Trophoblast cell (in vitro differentiated cells and primary cell): ENCODE measurements around the gene SMOC2.

Experiments
- DNase-seq, 2 donors: peaks; one replicate each; pipeline ENCODE4 v3.0.0-alpha.2; 2016
- H2AFZ ChIP-seq: 2 replicates; pipeline ENCODE4 v1.6.1; 2013; ENCODE audit warnings: low read length, moderate library complexity, mild to moderate bottlenecking; ENCODE audit not compliant: insufficient read depth, poor library complexity
- H2AK5ac ChIP-seq: 2 replicates; pipeline ENCODE4 v1.6.1; 2013; ENCODE audit warnings: mild to moderate bottlenecking, low read length
- H2BK120ac ChIP-seq: 2 replicates; pipeline ENCODE4 v1.6.1; 2013; ENCODE audit warnings: low read length, mild to moderate bottlenecking, moderate library complexity; ENCODE audit not compliant: insufficient read depth, poor library complexity
- H2BK12ac ChIP-seq: 2 replicates; pipeline ENCODE4 v1.6.1; 2013; ENCODE audit warnings: mild to moderate bottlenecking, low read length, moderate library complexity
- H2BK5ac ChIP-seq: 2 replicates; pipeline ENCODE4 v1.6.1; 2013; ENCODE audit warnings: low read length, low read depth, moderate library complexity, mild to moderate bottlenecking; ENCODE audit not compliant: poor library complexity
- H3K14ac ChIP-seq: 2 replicates; pipeline ENCODE4 v1.6.1; 2013; ENCODE audit warnings: mild to moderate bottlenecking, low read length
- H3K18ac ChIP-seq: 2 replicates; pipeline ENCODE4 v1.6.1; 2013; ENCODE audit warnings: mild to moderate bottlenecking, low read length
- H3K23ac ChIP-seq: 2 replicates; pipeline ENCODE4 v1.6.1; 2013; ENCODE audit warnings: low read length
- H3K27ac ChIP-seq: 2 replicates; pipeline ENCODE4 v1.5.1; 2013; ENCODE audit warnings: low read depth, mild to moderate bottlenecking, inconsistent platforms, low read length, moderate library complexity
- H3K27me3 ChIP-seq: 2 replicates; pipeline ENCODE4 v1.6.1; 2013; ENCODE audit warnings: inconsistent platforms, mild to moderate bottlenecking, low read length, moderate library complexity; ENCODE audit not compliant: insufficient read depth
- H3K36me3 ChIP-seq, 2 experiments: 1 replicate in 1 of 2; 2 replicates in 1 of 2; pipeline ENCODE4 v1.6.1; 2013; ENCODE audit warnings: low read length in 2 of 2, mild to moderate bottlenecking in 2 of 2, moderate library complexity in 1 of 2; ENCODE audit not compliant: insufficient read depth in 2 of 2, control insufficient read depth in 1 of 2
- H3K4ac ChIP-seq: 2 replicates; pipeline ENCODE4 v1.6.1; 2013; ENCODE audit warnings: low read depth, mild to moderate bottlenecking, low read length, moderate library complexity
- H3K4me1 ChIP-seq, 2 experiments: 1 replicate in 1 of 2; 2 replicates in 1 of 2; pipeline ENCODE4 v1.6.1; 2013; ENCODE audit warnings: low read length in 2 of 2, mild to moderate bottlenecking in 2 of 2, moderate library complexity in 1 of 2; ENCODE audit not compliant: insufficient read depth in 2 of 2, control insufficient read depth in 1 of 2
- H3K4me2 ChIP-seq: 2 replicates; pipeline ENCODE4 v1.6.1; 2013; ENCODE audit warnings: inconsistent platforms, mild to moderate bottlenecking, low read length, moderate library complexity
- H3K4me3 ChIP-seq: 2 replicates; pipeline ENCODE4 v1.5.1; 2013; ENCODE audit warnings: mild to moderate bottlenecking, low read depth, low read length, inconsistent platforms
- H3K79me1 ChIP-seq: one replicate; pipeline ENCODE4 v1.6.1; 2013; ENCODE audit warnings: low read length
- H3K79me2 ChIP-seq: 2 replicates; pipeline ENCODE4 v1.6.1; 2013; ENCODE audit warnings: low read length, mild to moderate bottlenecking; ENCODE audit not compliant: control insufficient read depth, insufficient read depth, poor library complexity
- H3K9ac ChIP-seq: 2 replicates; pipeline ENCODE4 v1.6.1; 2013; ENCODE audit warnings: mild to moderate bottlenecking, low read length
- H3K9me3 ChIP-seq: 2 replicates; pipeline ENCODE4 v1.6.1; 2013; ENCODE audit warnings: low read depth, mild to moderate bottlenecking, control low read depth, inconsistent platforms, low read length; ENCODE audit not compliant: insufficient read depth
- H4K12ac ChIP-seq: 2 replicates; pipeline ENCODE4 v1.6.1; 2013; ENCODE audit warnings: low read depth, mild to moderate bottlenecking, low read length, moderate library complexity
- H4K8ac ChIP-seq: 2 replicates; pipeline ENCODE4 v1.6.1; 2013; ENCODE audit warnings: low read depth, mild to moderate bottlenecking, low read length, moderate library complexity
- H4K91ac ChIP-seq: one replicate; pipeline ENCODE4 v1.6.1; 2013; ENCODE audit warnings: low read depth, mild to moderate bottlenecking, low read length, moderate library complexity
- WGBS: extraction: QIAGEN DNeasy Blood & Tissue Kit; methylation state at CpG from one replicate; pipeline ENCODE4 v1.1.7; 2013; ENCODE audit warnings: missing lambda C conversion rate; ENCODE audit not compliant: insufficient read length, insufficient coverage; ENCODE audit errors: extremely low coverage; 5-methylcytosine and 5-hydroxymethylcytosine counted together

Gene SMOC2

GRCh38 chr6:168611691-168612090 lies 170.7 kb downstream of the SMOC2 start:
- no peaks in the 10 kb centered on the region for H3K27me3 ChIP-seq
- no peak overlapping the region for H2BK120ac ChIP-seq
- no peak overlapping the region for H3K4ac ChIP-seq
- H3K23ac ChIP-seq, result no peak overlapping the region
- H2AFZ ChIP-seq, result no peak overlapping the region
- no peak overlapping the region for H3K27ac ChIP-seq
- DNase-seq, result no peak
- H4K91ac ChIP-seq, result no peak overlapping the region
- H3K14ac ChIP-seq, result no peak overlapping the region
- peaks cover 0 to 2% of the 10 kb centered on the region in 2 experiments for H3K4me1 ChIP-seq
- H3K4me2 ChIP-seq, result no peak overlapping the region
- no peak overlapping the region for H2BK5ac ChIP-seq
- H3K79me2 ChIP-seq, result no peaks in the 10 kb centered on the region
- no peak overlapping the region for H3K18ac ChIP-seq
- no peak overlapping the region for H2BK12ac ChIP-seq
- no peak overlapping the region for H2AK5ac ChIP-seq
- no CpG with 5 or more reads among the region's 14 CpGs for WGBS
- no peak overlapping the region for H3K4me3 ChIP-seq
- H4K12ac ChIP-seq, result no peak overlapping the region
- no peaks in the 10 kb centered on the region for H3K79me1 ChIP-seq
- no peaks in the 10 kb centered on the region for H3K36me3 ChIP-seq
- H3K9me3 ChIP-seq, result peaks cover 8% of the 10 kb centered on the region
- no peak overlapping the region for H4K8ac ChIP-seq
- H3K9ac ChIP-seq, result no peak overlapping the region

DNA sequence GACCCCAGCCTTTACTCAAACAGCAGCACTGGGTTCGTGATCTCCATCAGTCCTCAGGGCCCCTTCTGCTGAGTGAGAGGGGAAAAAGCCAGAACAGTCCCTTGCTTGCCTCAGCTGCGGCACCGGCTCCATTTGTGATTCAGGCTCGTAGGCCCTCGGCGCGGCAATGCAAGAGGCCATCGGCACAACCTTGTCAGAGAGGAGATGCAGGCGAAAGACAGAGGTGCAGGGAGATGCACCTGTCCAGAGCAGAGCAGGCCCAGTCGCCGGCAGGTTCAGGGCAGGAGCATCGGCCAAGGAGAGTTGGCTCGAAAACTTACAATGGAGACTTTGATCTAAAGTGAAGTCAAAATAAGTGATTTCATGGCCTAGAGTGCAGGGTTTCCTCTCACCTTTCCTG lies 171.6 kb downstream of the SMOC2 start:
- Histone ChIP-seq H3K4me2 (no peak overlapping the region), H4K8ac (no peak overlapping the region), H2BK5ac (no peak overlapping the region), H3K18ac (no peak overlapping the region), H3K4me1 (peaks cover 0 to 2% of the 10 kb centered on the region in 2 experiments), H4K12ac (no peak overlapping the region), H2BK12ac (no peak overlapping the region), H3K4ac (no peak overlapping the region), H3K27me3 (no peaks in the 10 kb centered on the region), H2AFZ (no peak overlapping the region), H3K79me1 (no peaks in the 10 kb centered on the region), H3K9ac (no peak overlapping the region), H2AK5ac (no peak overlapping the region), H3K79me2 (no peaks in the 10 kb centered on the region), H3K23ac (no peak overlapping the region), H3K4me3 (no peak overlapping the region), H3K14ac (no peak overlapping the region), H3K36me3 (no peaks in the 10 kb centered on the region), H3K9me3 (peaks cover 8% of the 10 kb centered on the region), H2BK120ac (no peak overlapping the region), H3K27ac (no peak overlapping the region), H4K91ac (no peak overlapping the region)
- DNase-seq, result no peak
- WGBS, result no CpG with 5 or more reads among the region's 13 CpGs

DNA sequence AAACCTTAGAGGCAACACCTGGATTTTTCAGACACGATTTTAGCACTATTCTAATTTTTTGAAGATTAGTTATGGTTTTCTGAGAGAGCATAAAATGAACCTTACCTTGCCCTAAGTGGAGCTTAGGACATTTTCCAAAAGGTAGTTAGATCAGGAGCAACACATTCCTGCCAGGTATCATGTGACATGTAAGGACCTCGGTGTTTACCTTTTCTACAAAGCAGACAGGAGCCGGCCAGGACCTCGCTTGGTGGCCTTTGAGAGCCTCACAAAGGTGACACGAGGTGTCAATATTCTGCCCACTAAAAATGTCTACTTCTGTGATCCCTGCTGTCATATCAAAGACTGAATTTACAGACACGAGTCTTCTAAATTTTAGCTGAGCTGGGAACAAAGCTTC lies 174.9 kb downstream of the SMOC2 start:
- Histone ChIP-seq H3K27me3 (no peaks in the 10 kb centered on the region), H2AFZ (no peak overlapping the region), H3K36me3 (no peaks in the 10 kb centered on the region), H3K4me2 (no peak overlapping the region), H3K9me3 (peaks cover 6% of the 10 kb centered on the region), H3K18ac (no peak overlapping the region), H3K14ac (no peak overlapping the region), H3K27ac (no peak overlapping the region), H3K9ac (no peak overlapping the region), H2BK5ac (no peak overlapping the region), H3K79me2 (peaks cover 2% of the 10 kb centered on the region), H3K23ac (no peak overlapping the region), H3K79me1 (peaks cover 7% of the 10 kb centered on the region), H2BK12ac (no peak overlapping the region), H3K4me3 (no peak overlapping the region), H3K4ac (no peak overlapping the region), H4K8ac (no peak overlapping the region), H2BK120ac (no peak overlapping the region), H3K4me1 (peaks cover 8 to 9% of the 10 kb centered on the region in 2 experiments), H4K91ac (no peak overlapping the region), H4K12ac (no peak overlapping the region), H2AK5ac (no peak overlapping the region)
- DNase-seq, result no peak
- no CpG with 5 or more reads among the region's 6 CpGs for WGBS

DNA sequence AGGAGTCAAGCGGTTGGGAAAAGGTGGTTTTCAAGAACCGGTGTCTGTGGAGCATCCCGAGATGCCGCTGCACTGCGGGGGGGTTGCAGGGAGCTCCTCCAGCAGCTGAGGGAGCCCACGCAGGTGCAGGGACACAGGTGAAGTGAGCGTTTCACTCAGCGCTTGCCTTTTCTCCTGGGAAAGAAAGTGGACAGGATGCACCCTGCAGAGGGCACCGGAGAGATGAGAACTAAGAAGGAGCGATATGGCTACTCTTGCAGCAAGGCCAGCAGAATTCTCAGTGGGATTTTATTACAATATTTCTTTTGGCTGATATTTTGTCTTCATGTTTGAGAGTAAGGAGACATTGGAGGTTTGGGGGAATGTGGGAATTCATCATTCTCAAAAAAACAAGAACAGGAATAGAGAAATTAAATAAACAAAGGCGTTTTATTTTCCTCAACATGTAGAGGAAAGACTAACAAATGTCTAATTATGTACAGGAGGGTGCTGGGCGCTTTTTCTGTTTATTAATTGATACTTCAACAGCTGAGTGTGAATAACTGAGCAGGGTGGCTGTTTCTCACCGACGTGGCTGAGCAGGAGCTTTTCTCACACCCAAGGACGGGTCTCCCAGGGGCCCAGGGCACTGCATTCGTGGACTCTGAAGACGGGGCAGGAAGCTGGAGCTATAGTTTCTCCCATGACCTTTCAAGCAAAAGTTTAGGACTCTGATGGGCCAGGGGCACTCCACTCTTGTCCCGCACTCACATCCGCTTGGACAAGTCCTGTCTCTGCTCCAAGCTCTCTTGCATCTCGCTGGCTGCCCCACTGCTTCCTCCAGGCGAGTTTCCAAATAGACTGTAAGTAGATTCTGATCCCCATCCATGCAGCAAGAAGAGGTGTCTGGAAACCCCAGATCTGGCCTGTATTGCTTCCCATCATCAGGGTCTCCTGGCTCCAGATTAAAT lies 176.1 kb downstream of the SMOC2 start:
- Histone ChIP-seq H3K9ac (no peak overlapping the region), H4K12ac (no peak overlapping the region), H3K14ac (peak overlapping the region; percentile 15), H3K36me3 (no peaks in the 10 kb centered on the region), H3K4me3 (no peak overlapping the region), H2AFZ (no peak overlapping the region), H3K27ac (no peak overlapping the region), H3K23ac (no peak overlapping the region), H3K4me2 (no peak overlapping the region), H3K79me1 (peaks cover 7% of the 10 kb centered on the region), H2BK12ac (peak overlapping the region; percentile 8), H2BK120ac (peak overlapping the region; percentile 2), H3K4me1 (peaks cover 8 to 9% of the 10 kb centered on the region in 2 experiments), H3K27me3 (no peaks in the 10 kb centered on the region), H2BK5ac (peak overlapping the region; percentile 5), H3K4ac (no peak overlapping the region), H2AK5ac (no peak overlapping the region), H4K91ac (peak overlapping the region; percentile 53), H4K8ac (peak overlapping the region; percentile 10), H3K79me2 (peaks cover 2% of the 10 kb centered on the region), H3K18ac (no peak overlapping the region), H3K9me3 (peaks cover 6% of the 10 kb centered on the region)
- no CpG with 5 or more reads among the region's 21 CpGs for WGBS
- peak in 1 of 2 donors; percentile 16 for DNase-seq
